Brain pericyte (primary cell): ENCODE measurements around the gene SLC44A1.
A peak's percentile ranks its signal among the peaks of the same experiment; 100 is the strongest.

Source experiments
- DNase-seq: peaks from one replicate; pipeline ENCODE4 v3.0.0-alpha.2; 2012; ENCODE audit warnings: low read depth, low spot score

SLC44A1 gene

DNA sequence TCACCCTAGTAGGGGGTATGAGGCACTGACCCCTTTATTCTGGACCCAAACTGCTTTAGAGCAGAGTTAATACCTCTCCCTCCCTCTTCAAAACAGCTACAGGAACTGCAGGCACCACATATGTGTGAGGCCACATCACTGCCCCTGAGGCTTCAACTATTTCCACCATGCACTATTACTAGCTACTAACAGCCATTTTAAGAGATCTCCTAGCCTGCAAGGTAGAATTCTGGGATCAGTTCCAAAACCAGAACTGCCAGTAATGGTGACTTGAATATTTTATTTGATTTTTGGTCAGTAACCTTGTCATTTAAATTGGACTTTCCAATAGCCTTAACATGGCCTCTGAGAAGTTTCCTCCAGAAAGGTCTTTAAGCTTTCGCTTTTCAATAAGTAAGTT is 148.1 kb downstream of the SLC44A1 start:
- no peak for DNase-seq

DNA sequence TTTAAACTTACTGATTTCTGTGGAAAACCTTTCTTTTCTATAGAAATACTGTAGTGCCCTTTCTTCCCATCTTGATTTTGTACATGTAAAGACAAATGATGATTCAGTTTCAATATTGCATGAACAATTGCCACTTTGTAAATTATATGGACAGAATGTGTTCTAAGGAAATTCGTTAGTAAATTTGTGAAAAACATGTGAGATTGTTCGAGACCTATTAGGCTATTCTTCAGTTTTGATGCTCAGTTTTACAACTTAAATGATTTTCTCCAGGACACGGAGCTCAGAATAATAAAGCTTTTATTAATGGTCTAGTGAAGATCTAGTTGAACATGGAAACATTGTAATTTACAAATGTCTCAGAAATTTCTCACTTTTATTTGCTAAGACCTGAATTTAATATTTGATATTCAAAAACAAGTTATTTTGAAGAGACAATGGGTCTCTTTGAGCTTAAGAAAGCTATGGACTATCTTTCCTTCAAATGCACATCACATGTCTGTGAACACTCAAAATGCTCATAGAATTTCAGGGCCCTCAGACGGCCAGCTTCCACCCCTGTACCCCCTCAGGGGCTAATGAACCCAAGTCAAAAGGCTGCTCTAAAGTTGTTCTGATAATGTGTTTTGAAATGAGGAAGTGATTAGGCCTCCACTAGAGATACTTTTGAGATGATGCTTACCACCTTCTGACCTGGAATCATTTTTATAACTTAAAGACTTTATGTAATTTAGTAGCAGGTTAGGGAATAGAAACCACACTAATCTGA is 149.3 kb downstream of the SLC44A1 start:
- no peak for DNase-seq

GRCh38 chr9:105396441-105396840 is 152.0 kb downstream of the SLC44A1 start:
- no peak for DNase-seq

GRCh38 chr9:105396901-105397300 is 152.4 kb downstream of the SLC44A1 start:
- DNase-seq = no peak

GRCh38 chr9:105399117-105399516 is 154.7 kb downstream of the SLC44A1 start:
- DNase-seq = no peak

DNA sequence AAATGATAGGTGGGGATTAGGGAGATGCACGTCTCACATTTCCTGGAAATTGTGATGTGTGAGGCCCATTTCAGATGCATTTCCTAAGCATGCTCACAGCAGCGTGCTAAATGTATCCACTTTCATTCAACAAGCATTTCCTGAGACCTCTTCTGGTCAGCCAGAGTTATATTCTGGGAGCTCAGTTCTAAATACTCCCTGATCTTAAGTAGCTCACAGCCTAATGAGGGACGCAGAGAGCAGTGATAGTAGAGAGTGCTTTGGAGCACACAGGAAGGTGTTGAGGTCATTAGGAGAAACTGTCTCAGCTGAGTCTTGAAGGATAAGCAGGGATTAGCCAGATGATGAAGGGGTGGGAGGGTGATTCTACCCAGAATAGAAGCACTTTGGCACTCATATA is 157.2 kb downstream of the SLC44A1 start:
- no peak for DNase-seq

- DNase-seq = no peak
Measured at GRCh38 chr9:105403552-105404248, 159.2 kb downstream of the SLC44A1 start.

DNA sequence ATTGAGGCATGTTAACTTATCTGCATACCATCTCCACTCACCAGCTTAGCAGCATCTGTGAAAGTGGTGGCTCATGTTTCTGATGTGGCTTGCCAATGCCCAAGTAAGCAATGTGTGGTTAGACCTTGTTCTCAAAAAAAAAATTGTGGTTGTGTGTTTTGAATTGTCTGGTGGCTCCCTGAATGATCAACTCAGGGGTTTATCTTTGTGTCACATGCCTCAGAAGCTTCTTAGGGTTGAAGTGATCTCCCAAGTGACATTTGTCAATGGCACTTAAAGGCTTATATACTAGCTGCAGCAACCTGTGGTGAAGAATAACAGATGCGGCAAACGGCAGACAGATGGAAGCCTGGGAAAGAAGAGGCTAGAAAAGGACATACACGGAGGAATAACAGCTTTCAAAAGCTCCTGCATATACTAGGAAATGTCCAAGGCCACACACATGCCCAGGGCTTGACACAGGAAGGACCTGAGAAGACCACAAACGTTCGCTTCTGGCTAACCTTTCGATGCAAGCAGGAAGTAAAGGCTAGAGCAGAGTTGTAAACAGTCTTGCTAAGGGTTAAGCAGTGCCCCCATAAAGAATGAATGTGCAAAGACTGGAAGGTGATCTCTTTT is 161.2 kb downstream of the SLC44A1 start:
- DNase-seq = no peak

GRCh38 chr9:105406369-105406768 is 161.9 kb downstream of the SLC44A1 start:
- no peak for DNase-seq

- DNase-seq = peak; percentile 33
Measured at GRCh38 chr9:105413525-105413924, 169.1 kb downstream of the SLC44A1 start.

- DNase-seq = no peak
Measured at GRCh38 chr9:105414947-105415661, 170.7 kb downstream of the SLC44A1 start.

GRCh38 chr9:105415662-105415980 is 171.2 kb downstream of the SLC44A1 start:
- DNase-seq = no peak

GRCh38 chr9:105416840-105417239 is 172.4 kb downstream of the SLC44A1 start:
- no peak for DNase-seq

GRCh38 chr9:105418588-105419500 is 174.4 kb downstream of the SLC44A1 start:
- DNase-seq = no peak

DNA sequence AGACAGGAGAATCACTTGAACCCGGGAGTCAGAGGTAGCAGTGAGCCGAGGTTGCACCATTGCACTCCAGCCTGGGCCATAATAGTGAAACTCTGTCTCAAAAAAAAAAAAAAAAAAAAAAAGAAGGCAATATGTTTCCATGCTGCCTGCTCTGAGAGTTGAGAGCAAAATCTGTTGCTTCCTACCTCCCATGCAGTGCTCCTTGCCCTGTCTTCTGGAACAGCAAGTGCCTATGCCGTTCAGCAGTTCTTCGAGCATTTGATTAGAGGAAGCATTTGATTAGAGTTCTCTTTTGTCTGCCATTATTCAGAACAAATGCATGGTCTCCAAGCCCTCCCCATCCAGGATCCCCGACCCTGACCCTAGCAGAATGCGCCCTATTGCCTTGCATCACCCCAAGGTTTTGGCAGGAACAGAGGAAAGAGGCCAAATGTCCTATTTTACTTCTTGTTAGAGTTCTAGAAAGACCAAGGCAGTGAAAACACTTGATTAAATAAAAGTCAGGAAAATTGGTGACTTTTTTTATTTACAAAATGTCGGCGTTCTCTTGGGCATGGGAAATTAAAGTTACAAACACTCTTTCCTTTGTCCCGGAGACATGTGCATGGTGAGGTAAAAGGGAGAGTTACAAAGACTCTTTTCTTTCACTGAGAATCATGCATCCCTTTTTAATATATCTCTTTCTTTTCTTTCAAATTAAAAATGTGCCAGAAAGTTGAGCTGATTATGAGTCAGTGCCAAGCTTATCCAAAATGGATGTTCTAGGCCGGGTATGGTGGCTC is 175.6 kb downstream of the SLC44A1 start:
- no peak for DNase-seq

GRCh38 chr9:105421154-105421553 is 176.7 kb downstream of the SLC44A1 start:
- DNase-seq = no peak

GRCh38 chr9:105421864-105422263 is 177.4 kb downstream of the SLC44A1 start:
- no peak for DNase-seq

DNA sequence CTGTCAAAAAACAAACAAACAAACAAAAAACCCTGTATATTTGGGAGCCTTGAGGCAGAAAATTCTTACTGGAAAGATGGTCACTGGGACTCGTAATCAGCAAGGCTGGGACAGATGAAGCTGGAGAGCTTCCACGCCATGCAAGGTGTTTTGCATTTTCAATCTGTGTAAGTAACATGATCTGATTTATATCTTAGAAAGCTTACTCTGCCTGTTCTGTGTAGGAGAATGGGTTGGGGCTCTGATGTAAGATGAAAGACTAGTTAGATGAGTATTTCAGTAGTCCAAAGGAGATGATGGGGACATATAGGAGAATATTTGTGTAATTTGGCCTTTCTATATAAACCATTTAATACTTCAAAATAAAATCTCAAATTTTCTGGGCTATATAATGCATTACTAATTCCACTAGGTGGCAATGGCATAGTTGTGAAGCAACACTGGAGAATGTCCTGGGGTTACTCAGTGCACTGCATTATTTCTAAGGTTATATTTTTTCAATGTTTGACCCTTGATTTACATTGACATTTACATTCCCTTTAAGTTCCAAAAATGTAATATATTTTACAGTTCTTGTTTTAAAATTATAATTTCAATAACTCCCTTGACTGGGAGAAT is 181.5 kb downstream of the SLC44A1 start:
- no peak for DNase-seq

GRCh38 chr9:105426657-105427056 is 182.2 kb downstream of the SLC44A1 start:
- no peak for DNase-seq
